ENCODE results near the gene MAP4K4.
A peak's percentile ranks its signal among the peaks of the same experiment; 100 is the strongest.

MAP4K4 gene

GRCh38 chr2:101699755-101700461, 2.4 kb downstream of the MAP4K4 start:
- H3F3A ChIP-seq (ENCODE audit: insufficient read depth, low read length): peaks cover 8% of the 10 kb centered on the region; the same call in 1 of the 2 replicates
- H3K4me2 ChIP-seq (ENCODE audit: low read depth, low read length): no peak overlapping the region
- H4K20me1 ChIP-seq (ENCODE audit: insufficient read depth, low read length): no peaks in the 10 kb centered on the region
- no peak overlapping the region for H3K9ac ChIP-seq (ENCODE audit: low read length)
- 0 out of 2 replicates have a peak, but pooled peaks cover 2% of the 10 kb centered on the region for H3K36me3 ChIP-seq (replicated peaks; ENCODE audit: insufficient read depth, low read length)
- H3K4me1 ChIP-seq (ENCODE audit: low read length): 0 out of 2 replicates have a peak, but pooled peaks cover 5% of the 10 kb centered on the region
- H3K9me2 ChIP-seq (replicated peaks; ENCODE audit: insufficient read depth, low read length): no peaks in the 10 kb centered on the region
- H3K27ac ChIP-seq (ENCODE audit: low read length): no peak overlapping the region
- peaks cover 5% of the 10 kb centered on the region; the same call in 1 of the 2 replicates for H3K27me3 ChIP-seq (replicated peaks; ENCODE audit: insufficient read depth, low read length)
- no peak overlapping the region for H2AFZ ChIP-seq (ENCODE audit: low read length)
- no peak for DNase-seq
- no peaks in the 10 kb centered on the region for H3K9me3 ChIP-seq (replicated peaks; ENCODE audit: insufficient read depth, low read length)
- no peak for TF ChIP-seq EZH2phosphoT487 (IDR thresholded peaks at IDR 0.05; ENCODE audit: low read length)
- no peak for TF ChIP-seq EZH2 (optimal IDR thresholded peaks at IDR 0.05; ENCODE audit: low read depth, low read length)
- TF ChIP-seq CTCF (IDR thresholded peaks at IDR 0.05; ENCODE audit: low read length): no peak
- peaks cover 12% of the 10 kb centered on the region; the same call in 1 of the 2 replicates for H3K79me2 ChIP-seq (ENCODE audit: low read length)
- H3K4me3 ChIP-seq (ENCODE audit: low read length): no peak overlapping the region

DNA sequence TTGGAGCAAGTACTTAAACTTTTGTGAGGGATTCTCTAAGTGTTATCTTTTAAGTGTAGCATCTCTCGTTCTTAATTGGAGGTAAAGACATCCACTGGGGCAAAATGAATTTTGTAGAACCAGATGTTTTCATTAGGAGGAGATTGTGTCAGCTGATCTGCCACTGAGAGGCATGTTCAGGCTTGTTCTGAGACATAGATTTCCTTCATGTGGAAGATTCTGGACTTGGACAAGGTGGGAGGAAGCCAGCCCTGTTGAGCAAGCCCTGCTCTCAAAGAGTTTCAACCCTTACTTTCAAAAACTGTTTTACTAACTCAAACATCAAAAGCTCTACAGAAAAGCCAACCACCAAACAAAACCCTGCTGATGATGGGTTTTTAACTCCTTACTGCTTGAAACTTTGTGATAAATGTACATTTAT, 6.5 kb downstream of the MAP4K4 start:
- H3K4me1 ChIP-seq (ENCODE audit: low read length): 0 out of 2 replicates have a peak, but pooled peaks cover 4% of the 10 kb centered on the region
- H3K4me3 ChIP-seq (ENCODE audit: low read length): no peak overlapping the region
- no peak overlapping the region for H3K27ac ChIP-seq (ENCODE audit: low read length)
- no peaks in the 10 kb centered on the region; the same call in 1 of the 2 replicates for H3F3A ChIP-seq (ENCODE audit: insufficient read depth, low read length)
- peaks cover 9% of the 10 kb centered on the region; the same call in 1 of the 2 replicates for H3K79me2 ChIP-seq (ENCODE audit: low read length)
- H3K36me3 ChIP-seq (replicated peaks; ENCODE audit: insufficient read depth, low read length): 0 out of 2 replicates have a peak, but pooled peaks cover 2% of the 10 kb centered on the region
- H3K27me3 ChIP-seq (replicated peaks; ENCODE audit: insufficient read depth, low read length): no peaks in the 10 kb centered on the region
- H2AFZ ChIP-seq (ENCODE audit: low read length): no peak overlapping the region
- H3K9me3 ChIP-seq (replicated peaks; ENCODE audit: insufficient read depth, low read length): no peaks in the 10 kb centered on the region
- TF ChIP-seq EZH2phosphoT487 (IDR thresholded peaks at IDR 0.05; ENCODE audit: low read length): no peak
- TF ChIP-seq EZH2 (optimal IDR thresholded peaks at IDR 0.05; ENCODE audit: low read depth, low read length): no peak
- TF ChIP-seq CTCF (IDR thresholded peaks at IDR 0.05; ENCODE audit: low read length): no peak
- no peaks in the 10 kb centered on the region for H4K20me1 ChIP-seq (ENCODE audit: insufficient read depth, low read length)
- no peaks in the 10 kb centered on the region for H3K9me2 ChIP-seq (replicated peaks; ENCODE audit: insufficient read depth, low read length)
- no peak overlapping the region for H3K4me2 ChIP-seq (ENCODE audit: low read depth, low read length)
- peak; percentile 11 for DNase-seq
- no peak overlapping the region for H3K9ac ChIP-seq (ENCODE audit: low read length)

DNA sequence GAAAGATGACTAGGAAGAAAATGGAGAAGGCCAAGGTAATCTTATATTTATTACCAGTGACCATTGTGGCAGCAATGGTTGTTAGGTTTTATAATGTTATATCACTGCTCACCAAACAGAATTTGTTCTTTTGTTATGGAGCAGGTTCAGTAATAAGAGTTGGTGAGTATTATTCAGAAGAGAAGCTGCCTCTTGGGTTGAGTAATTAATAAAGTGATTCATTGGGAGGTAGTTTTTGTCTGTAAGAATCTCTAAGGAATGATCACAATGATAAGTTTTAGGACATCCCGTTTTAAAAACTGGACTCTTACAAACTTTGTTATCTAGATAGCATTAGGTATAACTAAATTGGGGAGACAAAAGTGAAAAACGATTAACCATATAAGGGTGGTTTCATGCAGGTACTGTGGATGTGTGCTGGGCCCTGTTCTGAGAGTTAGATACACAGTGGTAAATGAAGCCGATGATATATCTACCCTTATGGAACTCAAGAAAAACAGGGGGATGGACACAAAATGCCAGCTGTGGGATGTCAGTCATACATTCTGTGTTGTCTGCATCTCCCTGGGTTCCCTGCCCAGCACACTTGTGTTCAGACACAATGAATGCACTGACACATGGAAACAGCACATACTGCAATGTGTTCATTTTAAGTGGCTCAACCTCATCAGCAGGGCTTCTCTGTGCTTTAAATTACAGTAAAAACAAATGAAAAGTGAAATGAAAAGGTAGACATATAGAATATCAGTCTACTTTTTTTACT, 7.5 kb downstream of the MAP4K4 start:
- H3K9me3 ChIP-seq (replicated peaks; ENCODE audit: insufficient read depth, low read length): no peaks in the 10 kb centered on the region
- no peak overlapping the region for H3K9ac ChIP-seq (ENCODE audit: low read length)
- H3K4me2 ChIP-seq (ENCODE audit: low read depth, low read length): no peak overlapping the region
- no peak overlapping the region for H2AFZ ChIP-seq (ENCODE audit: low read length)
- H3F3A ChIP-seq (ENCODE audit: insufficient read depth, low read length): peaks cover 3% of the 10 kb centered on the region; the same call in 1 of the 2 replicates
- no peak for DNase-seq
- H3K4me3 ChIP-seq (ENCODE audit: low read length): no peak overlapping the region
- 0 out of 2 replicates have a peak, but pooled peaks cover 2% of the 10 kb centered on the region for H3K36me3 ChIP-seq (replicated peaks; ENCODE audit: insufficient read depth, low read length)
- no peaks in the 10 kb centered on the region for H4K20me1 ChIP-seq (ENCODE audit: insufficient read depth, low read length)
- no peak for TF ChIP-seq CTCF (IDR thresholded peaks at IDR 0.05; ENCODE audit: low read length)
- TF ChIP-seq EZH2phosphoT487 (IDR thresholded peaks at IDR 0.05; ENCODE audit: low read length): no peak
- no peak for TF ChIP-seq EZH2 (optimal IDR thresholded peaks at IDR 0.05; ENCODE audit: low read depth, low read length)
- H3K4me1 ChIP-seq (ENCODE audit: low read length): peaks cover 7% of the 10 kb centered on the region
- no peaks in the 10 kb centered on the region for H3K9me2 ChIP-seq (replicated peaks; ENCODE audit: insufficient read depth, low read length)
- H3K27me3 ChIP-seq (replicated peaks; ENCODE audit: insufficient read depth, low read length): no peaks in the 10 kb centered on the region
- peaks cover 6% of the 10 kb centered on the region; the same call in 1 of the 2 replicates for H3K79me2 ChIP-seq (ENCODE audit: low read length)
- no peak overlapping the region for H3K27ac ChIP-seq (ENCODE audit: low read length)
